Stimulated activated naive B cell treated with anti-CD40 and anti-IgM and Interleukin-4, amounts not matched to agents 10 μg/mL and 1 μg/mL and 100 μg/mL, for 72 hours (primary cell): Measurements from ENCODE around the gene RAB33A.

Experiments used
- ATAC-seq, 2 donors: fragments of 150-1000 bp; cut with Tn5 transposase; replicated peaks; 2 replicates each; pipeline ENCODE4 v1.10.0; 2021; ENCODE audit warnings: moderate library complexity in 1 of 2
- DNase-seq: peaks from one replicate; pipeline ENCODE4 v3.0.0; 2021
- H3K27ac Mint-ChIP-seq: one replicate; pipeline ENCODE4 v1.8.0; 2022; ENCODE audit warnings: mild to moderate bottlenecking, mixed read lengths
- H3K27me3 Mint-ChIP-seq, 2 donors: one replicate each; pipeline ENCODE4 v1.8.0; 2022; ENCODE audit warnings: mixed read lengths in 2 of 2
- H3K36me3 Mint-ChIP-seq, 2 donors: one replicate each; pipeline ENCODE4 v1.8.0; 2022; ENCODE audit warnings: mixed read lengths in 2 of 2, mild to moderate bottlenecking in 1 of 2
- H3K4me1 Mint-ChIP-seq, 2 donors: one replicate each; pipeline ENCODE4 v1.8.0; 2022; ENCODE audit warnings: mixed read lengths in 2 of 2, mild to moderate bottlenecking in 1 of 2
- H3K4me3 Mint-ChIP-seq, 2 donors: one replicate each; pipeline ENCODE4 v1.8.0; 2022; ENCODE audit warnings: mild to moderate bottlenecking in 2 of 2, mixed read lengths in 2 of 2, moderate library complexity in 1 of 2
- H3K9me3 Mint-ChIP-seq, 2 donors: one replicate each; pipeline ENCODE4 v1.8.0; 2022; ENCODE audit warnings: mixed read lengths in 2 of 2, mild to moderate bottlenecking in 1 of 2

The RAB33A gene

GRCh38 chrX:130163398-130163797 is 8.4 kb upstream of the RAB33A start:
- H3K4me3 Mint-ChIP-seq, result no peak overlapping the region
- H3K9me3 Mint-ChIP-seq, result no peaks in the 10 kb centered on the region
- H3K27ac Mint-ChIP-seq, result no peak overlapping the region
- DNase-seq (no peak), ATAC-seq (no peak)
- H3K4me1 Mint-ChIP-seq, result peaks cover 5 to 12% of the 10 kb centered on the region in 2 donors
- H3K36me3 Mint-ChIP-seq, result peaks cover 0 to 3% of the 10 kb centered on the region in 2 donors
- H3K27me3 Mint-ChIP-seq, result no peaks in the 10 kb centered on the region

GRCh38 chrX:130165181-130165702 is 6.5 kb upstream of the RAB33A start:
- Mint-ChIP-seq H3K4me3 (peak overlapping the region; percentile 84), H3K27me3 (no peaks in the 10 kb centered on the region), H3K27ac (peak overlapping the region; percentile 87), H3K4me1 (peaks cover 5 to 12% of the 10 kb centered on the region in 2 donors), H3K36me3 (peaks cover 0 to under 1% of the 10 kb centered on the region in 2 donors), H3K9me3 (no peaks in the 10 kb centered on the region)
- DNase-seq (no peak), ATAC-seq (no peak)

- no peaks in the 10 kb centered on the region for H3K9me3 Mint-ChIP-seq
- DNase-seq, result peak; percentile 90
- H3K36me3 Mint-ChIP-seq, result no peaks in the 10 kb centered on the region
- peak; percentile 92 to 94 for ATAC-seq
- peaks cover 6 to 18% of the 10 kb centered on the region in 2 donors for H3K4me1 Mint-ChIP-seq
- no peaks in the 10 kb centered on the region for H3K27me3 Mint-ChIP-seq
- H3K4me3 Mint-ChIP-seq, result peak within 1 kb of the TSS; percentile 84
- peak within 1 kb of the TSS; percentile 87 for H3K27ac Mint-ChIP-seq
Measured at GRCh38 chrX:130165703-130166502, 5.9 kb upstream of the RAB33A start, which contains the start of gene AIFM1. AIFM1 (minus strand) TSS chrX:130165841; CDS start chrX:130165656, 185 bp downstream.

- Mint-ChIP-seq H3K36me3 (no peaks in the 10 kb centered on the region), H3K4me3 (peak overlapping the region; percentile 84), H3K9me3 (no peaks in the 10 kb centered on the region), H3K27me3 (no peaks in the 10 kb centered on the region), H3K4me1 (peaks cover 8 to 20% of the 10 kb centered on the region in 2 donors), H3K27ac (peak overlapping the region; percentile 87)
- DNase-seq (no peak), ATAC-seq (no peak)
Measured at GRCh38 chrX:130166503-130166777, 5.3 kb upstream of the RAB33A start.

- H3K36me3 Mint-ChIP-seq, result no peaks in the 10 kb centered on the region
- no peak overlapping the region for H3K27ac Mint-ChIP-seq
- ATAC-seq, result no peak
Measured at GRCh38 chrX:130167040-130167439, 4.7 kb upstream of the RAB33A start.

GRCh38 chrX:130170752-130171445 is 863 bp upstream of the RAB33A start:
- Mint-ChIP-seq H3K4me3 (peak overlapping the region; percentile 87 to 93), H3K36me3 (no peaks in the 10 kb centered on the region), H3K27me3 (no peaks in the 10 kb centered on the region), H3K27ac (peak overlapping the region; percentile 60), H3K4me1 (peaks cover 23 to 44% of the 10 kb centered on the region in 2 donors), H3K9me3 (no peaks in the 10 kb centered on the region)
- peak; percentile 58 for DNase-seq
- peak; percentile 79 to 83 for ATAC-seq

More at GRCh38 chrX:130167040-130167439, 4.7 kb upstream of the RAB33A start:
- Mint-ChIP-seq H3K27me3 (no peaks in the 10 kb centered on the region), H3K9me3 (no peaks in the 10 kb centered on the region), H3K4me3 (peak overlapping the region; percentile 84), H3K4me1 (peaks cover 8 to 20% of the 10 kb centered on the region in 2 donors)
- DNase-seq, result no peak

GRCh38 chrX:130172127-130172845 is 524 bp downstream of the RAB33A start:
- Mint-ChIP-seq H3K4me3 (peak overlapping the region; percentile 87 to 93), H3K27me3 (no peaks in the 10 kb centered on the region), H3K9me3 (no peaks in the 10 kb centered on the region), H3K4me1 (peaks cover 30 to 51% of the 10 kb centered on the region in 2 donors), H3K36me3 (no peaks in the 10 kb centered on the region), H3K27ac (peak overlapping the region; percentile 68)
- DNase-seq (no peak), ATAC-seq (no peak)

GRCh38 chrX:130173190-130173895 is 1.6 kb downstream of the RAB33A start:
- Mint-ChIP-seq H3K9me3 (peaks cover 0 to 3% of the 10 kb centered on the region in 2 donors), H3K4me3 (peak overlapping the region; percentile 87 to 93), H3K36me3 (peaks cover 6 to 8% of the 10 kb centered on the region in 2 donors), H3K4me1 (peaks cover 37 to 61% of the 10 kb centered on the region in 2 donors), H3K27me3 (no peaks in the 10 kb centered on the region), H3K27ac (peak overlapping the region; percentile 78)
- DNase-seq (no peak), ATAC-seq (peak; percentile 15 to 24)

- peak overlapping the region; percentile 78 for H3K27ac Mint-ChIP-seq
- DNase-seq (no peak), ATAC-seq (no peak)
- no peaks in the 10 kb centered on the region for H3K27me3 Mint-ChIP-seq
- peak overlapping the region; percentile 87 to 93 for H3K4me3 Mint-ChIP-seq
- peaks cover 0 to 3% of the 10 kb centered on the region in 2 donors for H3K9me3 Mint-ChIP-seq
- peaks cover 37 to 61% of the 10 kb centered on the region in 2 donors for H3K4me1 Mint-ChIP-seq
- H3K36me3 Mint-ChIP-seq, result peaks cover 6 to 8% of the 10 kb centered on the region in 2 donors
Measured at GRCh38 chrX:130174045-130174704, 2.4 kb downstream of the RAB33A start.

GRCh38 chrX:130174937-130175336 is 3.2 kb downstream of the RAB33A start:
- peaks cover 41 to 67% of the 10 kb centered on the region in 2 donors for H3K4me1 Mint-ChIP-seq
- peaks cover 0 to 3% of the 10 kb centered on the region in 2 donors for H3K9me3 Mint-ChIP-seq
- H3K36me3 Mint-ChIP-seq, result peaks cover 9 to 14% of the 10 kb centered on the region in 2 donors
- H3K27me3 Mint-ChIP-seq, result peaks cover 0 to 5% of the 10 kb centered on the region in 2 donors
- ATAC-seq, result no peak
- no peak for DNase-seq
- H3K4me3 Mint-ChIP-seq, result no peak overlapping the region
- no peak overlapping the region for H3K27ac Mint-ChIP-seq

GRCh38 chrX:130176354-130176776 is 4.6 kb downstream of the RAB33A start:
- DNase-seq (peak; percentile 58), ATAC-seq (peak; percentile 88 to 89)
- peak overlapping the region in 1 of 2 donors; percentile 17 for H3K4me3 Mint-ChIP-seq
- peak overlapping the region; percentile 89 for H3K27ac Mint-ChIP-seq
- peaks cover 10 to 15% of the 10 kb centered on the region in 2 donors for H3K36me3 Mint-ChIP-seq
- peaks cover 0 to 3% of the 10 kb centered on the region in 2 donors for H3K9me3 Mint-ChIP-seq
- peaks cover 0 to 6% of the 10 kb centered on the region in 2 donors for H3K27me3 Mint-ChIP-seq
- peaks cover 38 to 61% of the 10 kb centered on the region in 2 donors for H3K4me1 Mint-ChIP-seq

GRCh38 chrX:130176942-130177341 is 5.2 kb downstream of the RAB33A start:
- no peak for ATAC-seq
- H3K4me1 Mint-ChIP-seq, result peaks cover 38 to 61% of the 10 kb centered on the region in 2 donors
- peak overlapping the region in 1 of 2 donors; percentile 41 for H3K4me3 Mint-ChIP-seq

GRCh38 chrX:130179170-130179569 is 7.4 kb downstream of the RAB33A start:
- DNase-seq (no peak), ATAC-seq (no peak)
- Mint-ChIP-seq H3K27me3 (peaks cover 0 to 6% of the 10 kb centered on the region in 2 donors), H3K4me1 (peaks cover 33 to 53% of the 10 kb centered on the region in 2 donors), H3K4me3 (no peak overlapping the region), H3K27ac (no peak overlapping the region), H3K9me3 (peaks cover 0 to 3% of the 10 kb centered on the region in 2 donors), H3K36me3 (peaks cover 10 to 17% of the 10 kb centered on the region in 2 donors)

More at GRCh38 chrX:130176942-130177341, 5.2 kb downstream of the RAB33A start:
- peaks cover 10 to 15% of the 10 kb centered on the region in 2 donors for H3K36me3 Mint-ChIP-seq
- no peak for DNase-seq
- peaks cover 0 to 6% of the 10 kb centered on the region in 2 donors for H3K27me3 Mint-ChIP-seq
- peaks cover 0 to 3% of the 10 kb centered on the region in 2 donors for H3K9me3 Mint-ChIP-seq
- peak overlapping the region; percentile 60 for H3K27ac Mint-ChIP-seq
